ENCODE data around the gene LMO7.

Gene LMO7

GRCh38 chr13:75612354-75612753 lies 23.8 kb upstream of the LMO7 start:
- no peak for TF ChIP-seq CTCF (conservative IDR thresholded peaks at IDR 0.05; ENCODE audit: low read depth, low read length)
- H3K4me3 ChIP-seq (ENCODE audit: low read depth, low read length): no peak overlapping the region
- DNase-seq (ENCODE audit: low read depth): no peak

DNA sequence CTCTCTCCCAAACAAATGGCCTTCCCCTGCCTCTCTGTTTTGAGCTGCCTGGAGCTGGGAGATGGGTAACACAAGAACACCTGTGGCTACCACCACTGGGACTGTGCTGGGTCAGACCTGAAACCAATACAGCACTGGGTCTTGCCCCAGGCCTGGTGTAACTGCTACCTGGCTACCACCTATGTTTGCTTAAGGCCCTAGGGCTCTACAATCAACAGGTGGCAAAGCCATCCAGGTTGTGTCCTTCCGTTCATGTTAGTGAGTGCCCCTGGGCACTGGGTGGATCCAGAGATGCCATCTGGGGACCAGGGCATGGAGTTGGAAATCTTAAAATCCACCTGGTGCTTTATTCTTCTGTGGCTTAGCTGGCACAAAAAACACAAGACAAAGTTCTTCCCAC lies 18.9 kb upstream of the LMO7 start:
- no peak for DNase-seq (ENCODE audit: low read depth)
- no peak overlapping the region for H3K4me3 ChIP-seq (ENCODE audit: low read depth, low read length)
- TF ChIP-seq CTCF (conservative IDR thresholded peaks at IDR 0.05; ENCODE audit: low read depth, low read length): no peak

GRCh38 chr13:75618308-75618707 lies 17.8 kb upstream of the LMO7 start:
- no peak overlapping the region for H3K4me3 ChIP-seq (ENCODE audit: low read depth, low read length)
- no peak for TF ChIP-seq CTCF (conservative IDR thresholded peaks at IDR 0.05; ENCODE audit: low read depth, low read length)
- DNase-seq (ENCODE audit: low read depth): no peak

DNA sequence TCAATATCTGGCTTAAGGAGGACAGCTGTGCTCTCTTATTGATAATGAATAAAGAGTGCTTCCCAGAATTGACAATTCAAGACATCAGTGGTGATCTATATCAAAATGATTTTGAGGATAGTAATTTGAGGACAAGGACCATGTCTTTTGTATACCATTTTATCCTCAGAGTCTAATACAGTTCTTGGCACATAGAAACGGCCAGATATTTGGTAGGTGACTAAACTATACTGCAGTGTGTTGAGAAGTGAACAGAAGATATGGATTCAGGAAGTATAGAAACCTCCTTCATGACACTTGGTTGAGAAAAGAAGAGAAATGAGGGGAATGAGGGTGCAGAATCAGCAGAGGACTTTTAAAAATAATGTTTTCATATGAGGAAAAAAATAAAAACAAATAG lies 16.1 kb upstream of the LMO7 start:
- no peak for TF ChIP-seq CTCF (conservative IDR thresholded peaks at IDR 0.05; ENCODE audit: low read depth, low read length)
- no peak overlapping the region for H3K4me3 ChIP-seq (ENCODE audit: low read depth, low read length)
- DNase-seq (ENCODE audit: low read depth): peak; percentile 24

DNA sequence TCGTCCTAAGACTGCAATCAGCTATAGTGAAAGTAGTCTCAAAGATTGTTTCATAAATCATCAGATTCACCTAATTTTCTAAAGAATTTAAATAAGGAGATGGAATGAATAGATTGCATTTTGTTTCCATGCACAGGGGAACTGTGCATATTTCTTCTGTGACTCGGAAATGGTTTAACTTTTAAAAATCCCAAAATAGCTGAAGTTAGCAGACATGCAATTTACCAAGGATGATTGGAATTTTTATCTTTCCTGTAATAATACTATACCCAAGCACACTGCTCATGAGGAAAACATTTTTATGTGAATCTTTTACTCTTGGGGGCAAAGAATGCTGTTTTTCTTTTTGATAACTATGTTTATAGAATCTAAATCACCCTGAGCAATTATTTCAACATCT lies 15.0 kb upstream of the LMO7 start:
- H3K4me3 ChIP-seq (ENCODE audit: low read depth, low read length): no peak overlapping the region
- DNase-seq (ENCODE audit: low read depth): peak; percentile 72
- no peak for TF ChIP-seq CTCF (conservative IDR thresholded peaks at IDR 0.05; ENCODE audit: low read depth, low read length)

- no peak for DNase-seq (ENCODE audit: low read depth)
- no peak for TF ChIP-seq CTCF (conservative IDR thresholded peaks at IDR 0.05; ENCODE audit: low read depth, low read length)
- no peak overlapping the region for H3K4me3 ChIP-seq (ENCODE audit: low read depth, low read length)
Measured at GRCh38 chr13:75628801-75629200, 7.3 kb upstream of the LMO7 start.

- TF ChIP-seq CTCF (conservative IDR thresholded peaks at IDR 0.05; ENCODE audit: low read depth, low read length): no peak
- DNase-seq (ENCODE audit: low read depth): peak; percentile 80
Measured at GRCh38 chr13:75633285-75633684, 2.8 kb upstream of the LMO7 start.

More at GRCh38 chr13:75633285-75633684, 2.8 kb upstream of the LMO7 start:
- no peak overlapping the region for H3K4me3 ChIP-seq (ENCODE audit: low read depth, low read length)
